T-helper 22 cell (primary cell): Measurements from ENCODE around the gene NHP2.
"Not testable (repeated sequence)": the region's sequence is repeated elsewhere in the genome, so short reads cannot be mapped to it uniquely, and the experiment has no call there.

Experiments used
- DNase-seq: peaks from one replicate; pipeline ENCODE4 v3.0.0-alpha.2; 2020; ENCODE audit warnings: low read depth

Gene NHP2

DNA sequence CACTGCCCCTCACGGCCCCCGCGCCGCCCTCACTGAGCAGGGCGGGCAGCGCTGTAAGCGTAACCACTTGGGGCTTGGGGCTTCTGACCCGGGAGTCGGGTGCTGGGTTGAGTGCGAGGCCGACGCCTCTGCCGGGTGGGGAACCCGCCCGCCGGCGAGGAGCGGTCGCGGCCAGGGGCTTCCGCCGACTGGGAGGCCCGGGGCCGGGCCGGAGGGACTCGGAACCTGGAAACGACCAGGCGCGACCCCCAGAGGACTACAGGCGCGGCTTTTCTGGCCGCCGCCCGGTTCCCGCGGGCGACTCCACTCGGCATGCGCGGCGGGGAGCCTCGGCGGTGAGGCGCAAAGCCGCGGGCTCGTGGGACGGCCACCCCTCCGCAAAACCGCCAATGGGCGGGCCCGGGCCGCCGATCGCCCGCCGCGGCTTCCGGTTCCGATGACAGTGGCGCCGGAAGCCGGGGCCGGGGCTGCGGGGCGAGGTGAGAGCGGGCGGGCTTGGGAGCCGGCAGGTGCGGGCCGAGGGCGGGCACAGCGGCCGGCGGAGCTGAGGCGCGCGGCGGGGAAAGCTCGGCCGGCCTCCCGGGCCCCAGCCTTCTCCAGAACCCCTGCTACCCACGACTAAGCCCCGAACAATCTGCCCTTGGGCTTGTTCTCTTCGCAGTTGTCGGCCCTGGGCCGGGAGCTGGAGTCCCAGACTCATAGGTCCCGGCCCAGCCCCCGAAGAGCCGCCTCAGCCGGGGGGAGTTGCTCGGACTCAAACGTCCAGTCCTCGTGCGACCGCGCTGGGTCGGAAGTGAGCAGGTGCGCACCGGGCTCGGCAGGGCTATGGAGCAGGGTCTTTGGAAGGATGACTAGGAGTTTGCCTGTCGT lies 22.9 kb downstream of the NHP2 start, which contains the start of gene RMND5B:
Gene RMND5B, plus strand, starts transcription at position 439 of the 870 bp plus-strand sequence. CDS start 7,106 bp downstream, outside the sequence.
- DNase-seq: peak; percentile 66

DNA sequence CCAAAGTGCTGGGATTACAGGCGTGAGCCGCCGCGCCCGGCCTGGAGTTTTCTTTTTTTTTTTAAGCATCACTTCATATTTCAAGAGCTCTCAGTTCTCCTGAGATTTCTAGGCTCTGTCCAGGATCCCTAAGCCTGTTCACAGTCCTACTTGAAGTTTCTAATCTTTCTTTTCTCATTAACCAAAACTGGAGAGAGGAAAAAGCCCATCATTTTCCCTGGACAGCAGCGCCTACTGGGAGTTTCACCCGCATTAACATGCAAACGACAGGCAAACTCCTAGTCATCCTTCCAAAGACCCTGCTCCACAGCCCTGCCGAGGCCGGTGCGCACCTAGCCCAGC lies 23.5 kb downstream of the NHP2 start:
- not testable (repeated sequence) for DNase-seq

GRCh38 chr5:178129296-178129695 lies 24.4 kb downstream of the NHP2 start:
- DNase-seq: no peak

- DNase-seq: not testable (repeated sequence)
Measured at GRCh38 chr5:178127300-178128009, 26.2 kb downstream of the NHP2 start.

DNA sequence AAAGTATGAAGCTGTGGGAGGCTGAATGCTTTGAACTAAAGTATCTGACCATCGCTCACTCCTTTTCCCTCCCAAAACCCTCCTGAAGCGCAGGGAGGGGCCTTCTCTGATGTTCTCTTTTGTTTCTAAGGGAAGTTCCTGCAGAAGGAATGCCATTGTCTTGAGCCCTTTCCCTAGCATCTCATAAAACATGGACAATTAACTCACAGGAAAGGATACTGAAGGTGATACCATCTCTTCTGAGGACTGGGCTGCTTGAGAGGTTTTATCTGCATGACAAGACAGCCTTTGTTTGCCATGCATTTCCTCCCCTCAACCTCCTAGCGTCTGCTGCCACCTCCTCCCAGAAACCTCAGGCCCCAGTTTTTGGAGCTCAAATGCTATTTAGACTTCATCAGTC lies 27.1 kb downstream of the NHP2 start:
- no peak for DNase-seq

DNA sequence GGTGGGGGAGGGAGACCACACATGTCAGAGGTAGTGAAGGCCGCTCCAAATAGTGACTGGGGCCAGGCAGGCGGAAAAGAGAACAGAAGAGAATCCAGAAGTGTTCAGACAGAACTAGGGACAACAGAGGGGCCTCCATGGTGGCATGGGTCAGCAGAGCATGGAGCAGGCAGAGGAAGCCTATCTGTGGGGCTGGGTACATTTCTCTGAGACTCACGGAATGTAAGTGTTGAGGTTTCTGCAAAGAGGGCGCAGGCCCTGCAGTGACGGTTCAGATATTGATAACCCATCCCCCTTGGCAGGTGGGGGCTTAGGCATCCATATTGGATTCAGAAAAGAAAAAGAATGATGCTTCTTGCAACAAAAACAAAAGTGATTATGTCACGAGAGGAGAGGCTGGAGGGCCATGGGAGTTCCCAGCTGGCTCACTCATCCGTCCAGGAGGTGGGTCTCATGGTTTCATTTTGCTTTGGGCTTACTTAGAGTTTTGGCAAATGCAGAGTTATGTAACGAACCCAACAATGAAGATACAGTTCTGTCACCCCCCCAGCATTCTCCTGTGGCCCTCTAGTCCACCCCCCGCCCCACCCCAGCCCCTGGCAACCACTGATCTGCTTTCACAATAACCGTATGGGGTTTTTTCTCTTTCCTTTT lies 28.3 kb downstream of the NHP2 start:
- DNase-seq: no peak

DNA sequence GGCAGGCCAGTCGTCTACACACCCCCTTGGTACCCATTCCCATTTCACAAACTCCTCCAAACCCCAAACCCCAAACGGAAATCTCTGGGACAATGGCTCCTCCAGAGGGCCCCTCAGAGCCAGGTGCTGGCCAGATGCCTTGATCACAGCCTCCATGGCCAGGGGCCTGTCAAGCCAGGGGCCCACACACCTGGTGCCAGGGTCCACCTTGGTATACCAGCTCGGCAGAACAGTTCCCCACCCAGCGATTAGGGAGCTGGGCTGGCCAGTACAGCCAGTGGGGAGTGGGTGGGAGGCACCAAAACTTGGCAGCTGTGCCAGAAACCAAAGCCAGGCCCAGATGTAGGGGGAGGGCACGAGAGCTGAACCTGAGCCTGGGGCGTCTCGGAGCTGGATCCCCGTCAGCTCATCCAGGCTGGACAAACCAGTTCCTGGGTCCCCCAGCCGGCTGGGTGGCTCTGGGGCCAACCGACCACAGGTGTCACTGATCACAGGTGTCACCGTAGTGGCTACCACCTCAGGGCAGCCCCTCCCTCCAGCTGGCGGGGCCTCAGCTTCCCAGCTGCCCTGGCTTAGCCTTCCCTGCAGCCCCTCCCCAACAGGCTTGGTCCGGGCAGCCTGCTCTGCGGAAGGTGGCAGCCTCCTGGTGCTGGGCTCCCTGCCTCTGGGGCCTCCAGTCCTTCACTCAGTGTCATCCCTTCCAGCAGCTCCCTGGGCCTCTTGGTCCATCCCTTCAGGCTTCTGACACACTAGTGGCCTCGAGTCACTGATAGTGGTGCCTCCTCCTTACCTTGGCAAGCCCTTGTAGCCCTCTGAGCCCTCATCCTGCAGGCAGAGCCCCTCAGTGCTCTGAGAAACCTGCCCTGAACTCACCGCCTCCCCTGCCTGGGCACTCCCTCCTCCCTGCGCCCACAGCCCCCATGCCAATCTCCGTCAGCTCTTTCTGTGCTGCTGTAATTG lies 29.4 kb downstream of the NHP2 start:
- DNase-seq: no peak

DNA sequence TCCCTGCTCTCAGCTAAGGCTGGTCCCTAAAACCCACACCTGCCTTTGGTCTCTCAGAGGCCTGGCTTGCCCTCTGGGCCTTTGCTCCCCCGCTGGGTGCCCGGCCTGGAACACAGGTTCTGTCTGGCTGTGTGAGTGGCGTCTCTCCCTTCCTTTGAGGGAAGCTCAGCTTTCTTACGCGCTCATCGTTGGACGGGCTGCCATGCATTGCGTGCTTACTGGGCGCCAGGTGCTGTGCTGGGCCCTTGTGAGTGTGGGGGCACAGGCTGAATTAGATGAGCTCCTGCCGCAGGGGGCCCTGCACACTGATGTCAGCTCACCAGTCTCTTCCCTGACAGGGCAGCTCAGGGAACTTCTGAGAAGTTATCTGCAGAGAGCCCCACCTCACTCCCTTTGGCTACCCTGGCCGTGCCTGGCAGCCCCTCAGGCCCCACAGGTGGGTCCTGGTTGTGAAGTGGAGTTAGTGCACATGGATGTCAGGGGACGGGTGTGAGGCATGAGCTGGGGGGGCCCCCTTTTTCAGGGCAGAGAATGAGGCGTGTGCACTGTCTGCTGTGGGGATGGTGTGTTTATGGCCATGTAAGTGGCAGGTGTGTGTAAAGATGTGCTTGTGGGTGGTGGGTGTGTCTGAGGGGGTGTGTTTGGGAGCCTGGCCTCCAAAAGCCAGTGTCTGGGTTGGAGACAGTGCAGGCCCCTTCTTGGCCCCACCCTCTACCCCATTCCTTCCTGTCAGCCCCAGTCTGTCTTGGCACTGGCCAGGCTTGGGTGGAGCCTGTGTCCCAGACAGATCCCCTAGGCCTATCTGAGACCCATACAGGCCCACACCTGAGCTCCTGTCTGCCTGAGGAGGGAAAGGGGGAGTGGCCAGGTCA lies 30.4 kb downstream of the NHP2 start:
- DNase-seq: no peak

GRCh38 chr5:178122346-178122745 lies 31.3 kb downstream of the NHP2 start:
- no peak for DNase-seq

- no peak for DNase-seq
Measured at GRCh38 chr5:178121391-178122276, 32.1 kb downstream of the NHP2 start.

- peak; percentile 60 for DNase-seq
Measured at GRCh38 chr5:178120607-178121357, 32.9 kb downstream of the NHP2 start.

GRCh38 chr5:178119915-178120606 lies 33.6 kb downstream of the NHP2 start:
- DNase-seq: no peak

- DNase-seq: no peak
Measured at GRCh38 chr5:178117923-178118701, 35.6 kb downstream of the NHP2 start.

DNA sequence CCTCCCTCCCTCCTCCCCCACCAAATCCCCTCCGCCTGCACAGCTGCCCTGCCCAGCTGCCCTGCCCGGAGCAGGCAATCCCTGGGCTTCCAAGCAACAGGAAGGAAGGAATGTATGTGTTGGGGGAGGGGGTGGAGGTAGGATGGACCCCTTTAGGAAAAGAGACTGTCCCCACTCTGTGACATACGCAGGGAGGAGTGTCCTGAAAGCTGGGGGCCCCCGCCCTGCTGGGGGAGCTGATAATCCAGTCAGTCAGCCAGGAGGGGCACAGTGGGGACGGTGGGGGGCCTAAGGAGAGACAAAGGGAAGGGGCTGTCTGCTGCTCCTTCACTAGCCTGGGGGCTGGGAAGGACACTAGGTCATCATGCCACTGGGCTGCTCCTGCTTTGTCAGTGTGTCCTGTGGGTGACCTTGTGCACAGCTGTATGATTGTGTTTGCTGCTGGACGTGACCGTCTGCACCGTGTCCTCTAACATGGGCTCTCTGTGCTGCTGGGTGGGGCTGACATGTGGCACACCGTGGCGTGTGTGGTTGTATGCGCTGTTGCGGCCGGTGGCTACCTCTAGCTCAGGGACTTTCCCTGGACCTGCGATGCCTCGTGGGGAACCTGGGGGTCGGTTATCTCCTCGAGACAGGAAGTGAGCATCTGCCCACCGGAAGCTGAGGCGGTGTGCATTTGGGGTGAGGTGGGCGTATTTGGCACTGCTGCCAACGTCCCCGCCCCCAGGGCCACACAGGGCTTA lies 37.4 kb downstream of the NHP2 start:
- peak; percentile 70 for DNase-seq

GRCh38 chr5:178115814-178116142 lies 37.9 kb downstream of the NHP2 start:
- DNase-seq: no peak

- DNase-seq: no peak
Measured at GRCh38 chr5:178115136-178115813, 38.4 kb downstream of the NHP2 start.
